OCI-LY3 (cell line): ENCODE data around the gene GRM4.

Experiments used
- H2AFZ ChIP-seq: fragments of 200-600, 300-600 bp; shearing (Covaris generic); 2 replicates; pipeline ENCODE4 v1.6.0; 2014; ENCODE audit warnings: antibody characterized with exemption, low read depth, low read length
- H3K27ac ChIP-seq: fragments of 200-600, 300-600 bp; sonication (generic); 2 replicates; pipeline ENCODE4 v1.5.1; 2014; ENCODE audit warnings: mild to moderate bottlenecking, low read length, moderate library complexity, mixed read lengths
- H3K27me3 ChIP-seq: fragments of 200-600, 300-600 bp; sonication (generic); 2 replicates; pipeline ENCODE4 v1.6.1; 2014; ENCODE audit warnings: low read depth, low read length, mixed read lengths
- H3K36me3 ChIP-seq: fragments of 200-600, 300-600 bp; sonication (generic); replicated peaks from 2 replicates; pipeline ENCODE3; 2014; ENCODE audit warnings: low read depth, low read length, mixed read lengths
- H3K4me1 ChIP-seq: fragments of 300-600, 200-600 bp; sonication (generic); 2 replicates; pipeline ENCODE4 v1.6.1; 2014; ENCODE audit warnings: low read length, mixed read lengths
- H3K4me2 ChIP-seq: fragments of 200-600, 300-600 bp; sonication (generic); 2 replicates; pipeline ENCODE4 v1.6.1; 2014; ENCODE audit warnings: low read length, mixed read lengths
- H3K4me3 ChIP-seq: fragments of 300-600, 200-600 bp; sonication (generic); 2 replicates; pipeline ENCODE4 v1.5.1; 2014; ENCODE audit warnings: antibody characterized with exemption, mild to moderate bottlenecking, low read length, moderate library complexity
- H3K79me2 ChIP-seq: fragments of 300-600, 200-600 bp; shearing (Covaris generic); 2 replicates; pipeline ENCODE4 v1.6.1; 2014; ENCODE audit warnings: mild to moderate bottlenecking, low read length, mixed read lengths
- H3K9ac ChIP-seq: fragments of 300-600, 200-600 bp; shearing (Covaris generic); 2 replicates; pipeline ENCODE4 v1.6.0; 2014; ENCODE audit warnings: mild to moderate bottlenecking, low read length, moderate library complexity
- H3K9me3 ChIP-seq: fragments of 200-600, 300-600 bp; shearing (Covaris generic); 2 replicates; pipeline ENCODE4 v1.6.1; 2014; ENCODE audit warnings: low read length, mixed read lengths; ENCODE audit not compliant: insufficient read depth
- H4K20me1 ChIP-seq: fragments of 200-600, 300-600 bp; sonication (generic); 2 replicates; pipeline ENCODE4 v1.6.1; 2016; ENCODE audit warnings: low read length, mixed read lengths; ENCODE audit not compliant: insufficient read depth
- EZH2phosphoT487 ChIP-seq: fragments of 200-600 bp; shearing (Covaris generic); IDR thresholded peaks from 2 replicates; pipeline ENCODE4 v1.6.1; 2018; ENCODE audit warnings: antibody characterized with exemption, mixed run types, low read depth
- TF ChIP-seq, protein P1 (sequence below): fragments of 200-600, 300-600 bp; sonication (generic); IDR thresholded peaks from 2 replicates; pipeline ENCODE4 v1.5.1; 2014; ENCODE audit warnings: antibody characterized with exemption, low read length, low read depth

The GRM4 gene

DNA sequence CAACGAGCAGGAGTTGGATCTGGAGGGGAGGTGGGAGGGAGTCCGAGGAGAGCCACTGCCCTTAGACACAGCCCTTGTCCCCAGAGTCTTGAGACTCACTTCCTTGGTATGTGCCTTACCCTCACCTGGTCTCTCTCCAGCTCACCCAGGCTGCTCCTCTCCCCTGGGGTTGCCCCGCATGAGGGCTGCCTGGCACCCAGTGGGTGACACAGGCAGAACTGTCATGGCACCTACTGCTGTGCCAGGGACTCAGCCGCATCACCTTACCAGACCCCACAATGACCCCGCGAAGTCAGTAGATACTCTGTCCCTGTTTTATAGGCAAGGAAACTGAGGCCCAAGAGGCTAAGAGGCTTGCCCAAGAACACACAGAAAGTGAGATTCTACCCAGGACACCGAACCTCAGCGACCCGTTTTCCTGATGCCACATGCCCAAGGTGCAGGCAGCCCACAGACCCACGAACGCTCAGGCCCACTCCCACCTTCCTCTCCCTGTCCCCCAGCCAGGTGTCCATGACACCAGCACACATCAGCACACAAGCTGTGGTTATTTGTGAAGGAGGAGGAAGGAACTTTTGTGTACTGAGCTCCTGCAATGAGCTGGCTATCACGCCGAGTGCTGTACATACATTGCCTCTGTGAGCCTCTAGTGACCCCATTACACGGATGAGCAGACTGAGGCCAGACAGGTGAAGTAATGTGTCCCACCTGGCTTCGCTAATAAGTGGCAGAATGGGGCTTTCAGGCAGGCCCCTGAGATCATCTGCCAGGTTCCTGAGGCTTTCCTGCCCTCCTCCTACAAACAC, 168.1 kb downstream of the GRM4 start:
- Histone ChIP-seq H2AFZ (no peak overlapping the region), H3K4me3 (no peak overlapping the region), H3K36me3 (no peaks in the 10 kb centered on the region), H3K27ac (no peak overlapping the region), H3K9ac (no peak overlapping the region), H3K4me1 (no peaks in the 10 kb centered on the region), H4K20me1 (no peaks in the 10 kb centered on the region), H3K79me2 (no peaks in the 10 kb centered on the region), H3K9me3 (no peaks in the 10 kb centered on the region), H3K4me2 (no peak overlapping the region), H3K27me3 (0 out of 2 replicates have a peak, but pooled peaks cover 4% of the 10 kb centered on the region)
- TF ChIP-seq EZH2phosphoT487 = no peak
- TF ChIP-seq, protein P1, sequence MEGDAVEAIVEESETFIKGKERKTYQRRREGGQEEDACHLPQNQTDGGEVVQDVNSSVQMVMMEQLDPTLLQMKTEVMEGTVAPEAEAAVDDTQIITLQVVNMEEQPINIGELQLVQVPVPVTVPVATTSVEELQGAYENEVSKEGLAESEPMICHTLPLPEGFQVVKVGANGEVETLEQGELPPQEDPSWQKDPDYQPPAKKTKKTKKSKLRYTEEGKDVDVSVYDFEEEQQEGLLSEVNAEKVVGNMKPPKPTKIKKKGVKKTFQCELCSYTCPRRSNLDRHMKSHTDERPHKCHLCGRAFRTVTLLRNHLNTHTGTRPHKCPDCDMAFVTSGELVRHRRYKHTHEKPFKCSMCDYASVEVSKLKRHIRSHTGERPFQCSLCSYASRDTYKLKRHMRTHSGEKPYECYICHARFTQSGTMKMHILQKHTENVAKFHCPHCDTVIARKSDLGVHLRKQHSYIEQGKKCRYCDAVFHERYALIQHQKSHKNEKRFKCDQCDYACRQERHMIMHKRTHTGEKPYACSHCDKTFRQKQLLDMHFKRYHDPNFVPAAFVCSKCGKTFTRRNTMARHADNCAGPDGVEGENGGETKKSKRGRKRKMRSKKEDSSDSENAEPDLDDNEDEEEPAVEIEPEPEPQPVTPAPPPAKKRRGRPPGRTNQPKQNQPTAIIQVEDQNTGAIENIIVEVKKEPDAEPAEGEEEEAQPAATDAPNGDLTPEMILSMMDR = no peak

DNA sequence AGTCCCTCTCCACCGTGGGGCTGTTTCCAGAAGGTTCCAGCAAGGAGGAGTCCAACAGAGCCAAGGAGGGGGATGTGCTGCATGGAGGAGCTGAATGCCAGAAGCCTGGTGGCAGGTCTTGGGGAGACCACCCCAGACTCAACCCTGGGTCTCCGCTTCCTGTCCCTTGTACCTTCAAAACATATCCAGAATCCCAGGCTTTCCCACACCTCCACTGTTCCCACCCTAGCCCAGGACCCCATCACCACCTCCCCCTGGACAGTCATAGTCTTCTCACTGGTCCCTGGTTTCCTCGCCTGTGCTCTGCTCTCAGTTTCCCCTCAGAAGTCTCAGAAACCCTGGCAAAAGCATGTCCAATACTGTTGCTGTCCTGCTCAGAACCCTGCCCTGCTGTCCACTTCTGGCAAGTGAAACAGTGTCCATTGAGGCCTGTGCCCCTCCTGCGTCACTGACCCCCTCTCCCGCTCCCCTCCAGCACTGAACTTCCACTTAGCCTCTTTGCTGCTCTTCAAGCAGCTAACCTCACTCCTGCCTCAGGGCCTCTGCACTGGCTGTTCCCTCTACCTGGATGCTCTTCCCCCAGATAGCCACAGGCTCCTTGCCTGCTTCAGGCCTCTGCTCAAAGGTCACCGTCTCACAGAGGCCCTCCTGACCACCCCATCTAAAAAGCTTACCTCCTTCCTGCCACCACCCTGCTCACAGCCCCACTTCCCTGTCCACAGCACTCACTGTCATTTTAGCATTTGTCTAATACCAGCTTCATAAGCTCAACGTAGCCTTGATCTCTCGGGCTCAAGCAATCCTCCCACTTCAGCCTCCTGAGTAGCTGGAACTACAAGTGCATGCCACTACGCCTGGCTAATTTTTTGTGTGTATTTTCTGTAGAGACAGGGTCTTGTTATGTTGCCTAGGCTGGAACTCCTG, 169.2 kb downstream of the GRM4 start:
- peaks cover 10% of the 10 kb centered on the region for H3K27me3 ChIP-seq
- no peaks in the 10 kb centered on the region for H4K20me1 ChIP-seq
- no peak overlapping the region for H3K27ac ChIP-seq
- no peak overlapping the region for H3K9ac ChIP-seq
- H3K4me3 ChIP-seq = no peak overlapping the region
- no peaks in the 10 kb centered on the region for H3K4me1 ChIP-seq
- no peaks in the 10 kb centered on the region for H3K9me3 ChIP-seq
- no peaks in the 10 kb centered on the region for H3K36me3 ChIP-seq
- no peak overlapping the region for H2AFZ ChIP-seq
- H3K79me2 ChIP-seq = no peaks in the 10 kb centered on the region
- TF ChIP-seq, protein P1 = no peak
- H3K4me2 ChIP-seq = no peak overlapping the region

DNA sequence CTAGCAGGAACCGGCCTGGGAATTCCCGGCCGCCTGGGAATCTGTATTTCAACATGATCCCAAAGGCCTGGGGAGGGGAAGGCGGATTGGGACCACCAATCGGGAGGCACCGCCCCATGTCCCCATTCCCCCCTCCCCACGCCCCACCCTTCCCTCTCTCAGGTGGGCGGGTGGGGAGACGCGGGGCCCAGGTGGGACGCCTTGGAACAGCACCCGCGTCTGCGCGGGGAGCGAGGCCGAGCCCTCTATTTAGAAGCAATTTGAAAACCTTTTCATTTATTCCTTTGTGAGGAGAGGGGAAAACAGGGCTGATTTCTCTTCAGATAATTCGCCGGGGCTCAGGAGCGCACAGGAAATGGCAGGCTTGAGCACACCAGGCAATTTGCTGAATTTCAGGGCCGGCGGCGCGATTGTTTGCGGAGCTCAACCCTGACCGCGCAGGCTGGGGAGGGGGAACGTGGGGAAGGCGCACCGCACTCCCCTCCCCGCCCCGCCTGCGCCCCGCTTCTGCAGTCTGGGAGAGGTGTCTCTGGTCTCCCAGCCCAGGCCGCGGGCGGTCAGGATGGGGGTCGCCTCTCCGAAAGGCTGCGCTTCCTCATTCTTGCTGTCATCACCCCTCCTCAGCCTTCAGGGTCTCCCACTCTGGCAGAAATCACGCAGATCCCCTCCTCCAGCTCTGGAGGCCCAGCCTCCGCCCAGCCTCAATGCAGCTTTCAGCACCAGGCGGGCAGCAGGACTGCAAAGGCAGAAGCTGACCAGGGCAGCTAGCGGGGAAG, 170.0 kb downstream of the GRM4 start:
- TF ChIP-seq, protein P1 = no peak
- no peak for TF ChIP-seq EZH2phosphoT487
- H3K27me3 ChIP-seq = peaks cover 13% of the 10 kb centered on the region
- no peaks in the 10 kb centered on the region for H3K4me1 ChIP-seq
- no peak overlapping the region for H3K9ac ChIP-seq
- no peaks in the 10 kb centered on the region for H3K9me3 ChIP-seq
- H3K4me2 ChIP-seq = no peak overlapping the region
- H3K36me3 ChIP-seq = no peaks in the 10 kb centered on the region
- no peak overlapping the region for H3K27ac ChIP-seq
- H3K79me2 ChIP-seq = no peaks in the 10 kb centered on the region
- no peak overlapping the region for H2AFZ ChIP-seq
- H4K20me1 ChIP-seq = no peaks in the 10 kb centered on the region
- H3K4me3 ChIP-seq = no peak overlapping the region
